HEK293T (cell line): Measurements from ENCODE around the gene FMO3.

Experiments used
- ARNT ChIP-seq: fragments of 450-650 bp; IDR thresholded peaks from 2 replicates; pipeline ENCODE4 v1.6.1; 2017; ENCODE audit warnings: mild to moderate bottlenecking
- SP1 ChIP-seq: fragments of 450-650 bp; IDR thresholded peaks from 2 replicates; pipeline ENCODE4 v1.6.1; 2017
- TARDBP ChIP-seq: fragments of 450-650 bp; IDR thresholded peaks from 2 replicates; pipeline ENCODE4 v1.6.1; 2016

DNA sequence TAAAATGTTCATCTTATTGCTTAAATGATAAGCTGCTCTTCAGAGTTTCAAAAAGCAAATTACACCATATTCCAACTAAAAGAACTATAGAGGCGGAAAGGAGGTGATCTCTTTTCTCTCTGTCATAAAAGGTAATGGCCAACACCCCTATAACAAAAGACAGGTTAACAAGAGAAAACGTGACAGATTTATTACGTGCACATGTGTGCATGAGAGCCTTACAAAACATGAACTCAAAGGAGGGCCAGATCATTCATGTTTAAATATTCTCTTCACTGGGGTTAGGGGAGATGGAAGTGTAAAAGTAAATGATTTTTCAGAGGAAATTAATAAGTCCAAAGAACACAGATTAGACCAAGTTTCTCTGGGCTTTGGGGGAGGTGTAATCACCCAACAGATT is 67.8 kb downstream of the FMO3 start:
- TF ChIP-seq TARDBP: no peak
- no peak for TF ChIP-seq SP1
- no peak for TF ChIP-seq ARNT
